Keratinocyte (primary cell): ENCODE data around the gene FCHO2. TPM values are rescaled to one million over a fixed set of nuclear protein-coding genes. Genes with fewer than 3 reads are reported as not detected.
A peak's percentile ranks its signal among the peaks of the same experiment; 100 is the strongest.

ENCODE experiments used
- DNase-seq: peaks from one replicate; pipeline ENCODE4 v3.0.0-alpha.2; 2011; ENCODE audit warnings: low read depth, missing footprints, low spot score
- FAIRE-seq: peaks from 2 replicates; lab custom pipeline; 2011; peaks lifted over from hg19 to GRCh38; lab: Jason Lieb, UNC
- H2AFZ ChIP-seq: 2 replicates; pipeline ENCODE4 v1.6.0; 2012; ENCODE audit warnings: low read length, control low read depth, inconsistent platforms; ENCODE audit not compliant: control insufficient read depth
- H3K27ac ChIP-seq: 2 replicates; pipeline ENCODE4 v1.5.1; 2011; ENCODE audit warnings: low read length; ENCODE audit not compliant: control insufficient read depth, insufficient read depth
- H3K27me3 ChIP-seq: 3 replicates; pipeline ENCODE4 v1.6.0; 2011; ENCODE audit warnings: low read length; ENCODE audit not compliant: control insufficient read depth, insufficient read depth; ENCODE audit errors: extremely low read depth
- H3K36me3 ChIP-seq, 2 experiments: 2 replicates in 1 of 2; 3 replicates in 1 of 2; pipeline ENCODE4 v1.5.1; 2011; ENCODE audit warnings: low read length in 2 of 2, mild to moderate bottlenecking in 1 of 2; ENCODE audit not compliant: control insufficient read depth in 2 of 2, insufficient read depth in 2 of 2; ENCODE audit errors: extremely low read depth in 1 of 2
- H3K4me1 ChIP-seq: 3 replicates; pipeline ENCODE4 v1.5.1; 2011; ENCODE audit warnings: low read length; ENCODE audit not compliant: control insufficient read depth, insufficient read depth; ENCODE audit errors: extremely low read depth
- H3K4me2 ChIP-seq: 3 replicates; pipeline ENCODE4 v1.6.0; 2011; ENCODE audit warnings: low read depth, low read length; ENCODE audit not compliant: control insufficient read depth, insufficient read depth; ENCODE audit errors: extremely low read depth
- H3K4me3 ChIP-seq, 3 experiments: fragments of 200-600 bp in 1 of 3; sonication (generic) in 1 of 3; 2 replicates in 2 of 3; 3 replicates in 1 of 3; pipeline ENCODE4 v1.5.1; 2011 to 2016; ENCODE audit warnings: low read length in 3 of 3, mild to moderate bottlenecking in 3 of 3, control low read depth in 2 of 3, inconsistent platforms in 1 of 3, low read depth in 1 of 3, mixed read lengths in 1 of 3, mixed run types in 1 of 3, moderate library complexity in 1 of 3; ENCODE audit not compliant: control insufficient read depth in 2 of 3, insufficient read depth in 2 of 3; ENCODE audit errors: extremely low read depth in 1 of 3
- H3K79me2 ChIP-seq: 2 replicates; pipeline ENCODE4 v1.6.0; 2012; ENCODE audit warnings: low read length; ENCODE audit not compliant: control insufficient read depth, insufficient read depth
- H3K9ac ChIP-seq: 3 replicates; pipeline ENCODE4 v1.6.0; 2011; ENCODE audit warnings: low read length; ENCODE audit not compliant: control insufficient read depth, insufficient read depth; ENCODE audit errors: extremely low read depth
- H3K9me1 ChIP-seq: 3 replicates; pipeline ENCODE4 v1.6.0; 2011; ENCODE audit warnings: low read length; ENCODE audit not compliant: control insufficient read depth, insufficient read depth; ENCODE audit errors: extremely low read depth
- H3K9me3 ChIP-seq: 2 replicates; pipeline ENCODE4 v1.5.1; 2012; ENCODE audit warnings: low read depth, low read length; ENCODE audit not compliant: control insufficient read depth
- H4K20me1 ChIP-seq: 3 replicates; pipeline ENCODE4 v1.6.0; 2011; ENCODE audit warnings: low read length; ENCODE audit not compliant: control insufficient read depth, insufficient read depth; ENCODE audit errors: extremely low read depth
- EZH2 ChIP-seq: IDR thresholded peaks from one replicate; pipeline ENCODE4 v1.6.1; 2012; ENCODE audit warnings: inconsistent platforms, mild to moderate bottlenecking, low read length, moderate library complexity
- dilution Hi-C: fragments of 300-500 bp; cut with MboI; formaldehyde crosslinking; loops from one replicate; pipeline ENCODE4 v1.7.0; 2020; ENCODE audit warnings: low sequenced_read_pairs; ENCODE audit not compliant: extremely low pct_ligation_motif_present
- polyA plus RNA-seq, 5 experiments: library from polyadenylated mRNA; depleted of rRNA in 3 of 5; stranded (reverse) in 3 of 5; stranded (forward) in 1 of 5; unstranded in 1 of 5; fragments of >200 nt; gene quantifications; 1 replicate in 1 of 5; 2 replicates in 3 of 5; 3 replicates in 1 of 5; pipeline versions ENCODE4 v1.2.1 to v1.2.3, GENCODE V29; 2011 to 2012; ENCODE audit warnings: missing spikeins in 2 of 5, low read depth in 1 of 5, low replicate concordance in 1 of 5
- TF ChIP-seq, protein P1 (sequence below), 3 experiments: IDR thresholded peaks in 1 of 3; conservative IDR thresholded peaks in 1 of 3; optimal IDR thresholded peaks in 1 of 3; 2 replicates in 2 of 3; 3 replicates in 1 of 3; pipeline versions ENCODE3 to v1.5.1; 2011; ENCODE audit warnings: low read length in 3 of 3, mild to moderate bottlenecking in 3 of 3, moderate library complexity in 2 of 3, control low read depth in 1 of 3, inconsistent platforms in 1 of 3; ENCODE audit not compliant: insufficient read depth in 2 of 3; ENCODE audit errors: extremely low read depth in 1 of 3

The FCHO2 gene
- polyA plus RNA-seq, 1 donor (not counting 4 experiments of a cell fraction or from before 2014, with no cell fraction given), result 10.6 TPM

DNA sequence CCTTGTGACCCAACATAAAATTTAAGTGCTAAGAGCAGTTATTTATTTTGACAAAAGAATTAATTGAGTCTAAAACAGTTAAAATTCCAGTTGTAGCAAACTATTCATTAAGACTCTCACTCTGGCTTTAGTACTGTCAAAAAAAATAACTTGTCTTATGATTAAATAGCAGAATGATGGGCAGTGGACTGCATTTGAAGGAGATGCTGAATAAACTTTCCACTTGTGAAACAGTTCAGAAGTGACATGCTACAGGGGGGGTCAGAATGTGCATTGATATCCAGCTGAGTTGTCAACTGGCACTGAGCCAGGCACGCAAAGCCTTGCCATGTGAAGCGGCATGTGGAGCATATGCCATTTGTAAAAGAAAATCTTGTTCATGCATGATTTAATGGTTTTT lies 76.0 kb downstream of the FCHO2 start:
- Histone ChIP-seq H4K20me1 (no peaks in the 10 kb centered on the region), H3K79me2 (no peaks in the 10 kb centered on the region), H3K27ac (peak overlapping the region; percentile 81), H3K4me3 (no peak overlapping the region), H3K4me2 (peak overlapping the region; percentile 90), H3K9ac (no peak overlapping the region), H3K9me3 (no peaks in the 10 kb centered on the region), H3K4me1 (peaks cover 29% of the 10 kb centered on the region), H3K27me3 (no peaks in the 10 kb centered on the region), H2AFZ (no peak overlapping the region), H3K36me3 (peaks cover 3% of the 10 kb centered on the region in 2 experiments), H3K9me1 (no peaks in the 10 kb centered on the region)
- peak; percentile 82 for FAIRE-seq
- dilution Hi-C loops, result no loop called here
- TF ChIP-seq, protein P1, sequence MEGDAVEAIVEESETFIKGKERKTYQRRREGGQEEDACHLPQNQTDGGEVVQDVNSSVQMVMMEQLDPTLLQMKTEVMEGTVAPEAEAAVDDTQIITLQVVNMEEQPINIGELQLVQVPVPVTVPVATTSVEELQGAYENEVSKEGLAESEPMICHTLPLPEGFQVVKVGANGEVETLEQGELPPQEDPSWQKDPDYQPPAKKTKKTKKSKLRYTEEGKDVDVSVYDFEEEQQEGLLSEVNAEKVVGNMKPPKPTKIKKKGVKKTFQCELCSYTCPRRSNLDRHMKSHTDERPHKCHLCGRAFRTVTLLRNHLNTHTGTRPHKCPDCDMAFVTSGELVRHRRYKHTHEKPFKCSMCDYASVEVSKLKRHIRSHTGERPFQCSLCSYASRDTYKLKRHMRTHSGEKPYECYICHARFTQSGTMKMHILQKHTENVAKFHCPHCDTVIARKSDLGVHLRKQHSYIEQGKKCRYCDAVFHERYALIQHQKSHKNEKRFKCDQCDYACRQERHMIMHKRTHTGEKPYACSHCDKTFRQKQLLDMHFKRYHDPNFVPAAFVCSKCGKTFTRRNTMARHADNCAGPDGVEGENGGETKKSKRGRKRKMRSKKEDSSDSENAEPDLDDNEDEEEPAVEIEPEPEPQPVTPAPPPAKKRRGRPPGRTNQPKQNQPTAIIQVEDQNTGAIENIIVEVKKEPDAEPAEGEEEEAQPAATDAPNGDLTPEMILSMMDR (optimal IDR thresholded peaks at IDR 0.05 in 1 of 3, IDR thresholded peaks at IDR 0.05 in 1 of 3, conservative IDR thresholded peaks at IDR 0.05 in 1 of 3; ENCODE audit: extremely low read depth in 1 of 3, insufficient read depth in 2 of 3, low read length in 3 of 3), result no peak
- TF ChIP-seq EZH2, result no peak
- DNase-seq, result peak; percentile 58

DNA sequence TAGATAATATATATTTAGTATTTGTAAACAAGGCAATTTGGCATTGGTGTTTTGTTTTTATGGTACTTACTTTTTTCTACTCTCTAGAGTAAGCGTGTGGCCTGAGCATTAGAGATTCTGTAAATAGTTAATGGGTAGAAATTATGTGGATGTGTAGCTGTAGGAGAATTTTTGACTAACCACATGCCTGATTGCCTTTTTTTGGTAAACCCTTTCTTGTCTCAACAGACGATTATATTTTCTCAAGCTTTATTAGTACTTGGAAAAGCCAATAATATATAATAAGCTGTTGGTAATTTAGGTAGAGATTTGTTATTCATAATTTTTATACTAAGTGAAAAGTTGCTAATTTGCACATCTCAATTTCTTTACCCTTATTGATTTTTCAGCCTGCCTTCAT lies 76.8 kb downstream of the FCHO2 start:
- dilution Hi-C loops, result no loop called here
- H3K4me3 ChIP-seq, result no peak overlapping the region
- no peaks in the 10 kb centered on the region for H3K9me3 ChIP-seq
- no peaks in the 10 kb centered on the region for H3K27me3 ChIP-seq
- H3K79me2 ChIP-seq, result no peaks in the 10 kb centered on the region
- H2AFZ ChIP-seq, result no peak overlapping the region
- no peaks in the 10 kb centered on the region for H4K20me1 ChIP-seq
- H3K9ac ChIP-seq, result no peak overlapping the region
- H3K4me1 ChIP-seq, result peaks cover 29% of the 10 kb centered on the region
- H3K4me2 ChIP-seq, result no peak overlapping the region
- H3K9me1 ChIP-seq, result no peaks in the 10 kb centered on the region
- TF ChIP-seq EZH2, result no peak
- TF ChIP-seq, protein P1 (optimal IDR thresholded peaks at IDR 0.05 in 1 of 3, IDR thresholded peaks at IDR 0.05 in 1 of 3, conservative IDR thresholded peaks at IDR 0.05 in 1 of 3; ENCODE audit: extremely low read depth in 1 of 3, insufficient read depth in 2 of 3, low read length in 3 of 3), result no peak
- DNase-seq (no peak), FAIRE-seq (no peak)
- peak overlapping the region; percentile 81 for H3K27ac ChIP-seq
- peaks cover 3% of the 10 kb centered on the region in 2 experiments for H3K36me3 ChIP-seq
